ENCODE results near the gene KAT5.
A peak's percentile ranks its signal among the peaks of the same experiment; 100 is the strongest.

The KAT5 gene

GRCh38 chr11:65736810-65737209 lies 24.8 kb downstream of the KAT5 start:
- no peak for DNase-seq (ENCODE audit: low read depth)
- no peak overlapping the region for H3K4me3 ChIP-seq (ENCODE audit: low read length)
- no peak for TF ChIP-seq CTCF (conservative IDR thresholded peaks at IDR 0.05; ENCODE audit: low read depth, low read length)

- no peak for TF ChIP-seq CTCF (conservative IDR thresholded peaks at IDR 0.05; ENCODE audit: low read depth, low read length)
These were observed 27.0 kb downstream of the KAT5 start for GRCh38 chr11:65739022-65739421.

GRCh38 chr11:65741185-65741584 lies 29.1 kb downstream of the KAT5 start:
- no peak for DNase-seq (ENCODE audit: low read depth)
- TF ChIP-seq CTCF (conservative IDR thresholded peaks at IDR 0.05; ENCODE audit: low read depth, low read length) = no peak
- H3K4me3 ChIP-seq (ENCODE audit: low read length) = no peak overlapping the region

More at GRCh38 chr11:65739022-65739421, 27.0 kb downstream of the KAT5 start:
- no peak for DNase-seq (ENCODE audit: low read depth)
- H3K4me3 ChIP-seq (ENCODE audit: low read length) = no peak overlapping the region

GRCh38 chr11:65742353-65742752 lies 30.3 kb downstream of the KAT5 start:
- no peak overlapping the region for H3K4me3 ChIP-seq (ENCODE audit: low read length)
- no peak for DNase-seq (ENCODE audit: low read depth)
- no peak for TF ChIP-seq CTCF (conservative IDR thresholded peaks at IDR 0.05; ENCODE audit: low read depth, low read length)

- no peak for DNase-seq (ENCODE audit: low read depth)
- TF ChIP-seq CTCF (conservative IDR thresholded peaks at IDR 0.05; ENCODE audit: low read depth, low read length) = no peak
- H3K4me3 ChIP-seq (ENCODE audit: low read length) = no peak overlapping the region
These were observed 31.6 kb downstream of the KAT5 start for GRCh38 chr11:65743681-65744025.

- H3K4me3 ChIP-seq (ENCODE audit: low read length) = no peak overlapping the region
- no peak for DNase-seq (ENCODE audit: low read depth)
- TF ChIP-seq CTCF (conservative IDR thresholded peaks at IDR 0.05; ENCODE audit: low read depth, low read length) = peak; percentile 28
These were observed 32.1 kb downstream of the KAT5 start for GRCh38 chr11:65744026-65744698.

- no peak for TF ChIP-seq CTCF (conservative IDR thresholded peaks at IDR 0.05; ENCODE audit: low read depth, low read length)
- no peak for DNase-seq (ENCODE audit: low read depth)
- H3K4me3 ChIP-seq (ENCODE audit: low read length) = no peak overlapping the region
These were observed 32.6 kb downstream of the KAT5 start for GRCh38 chr11:65744699-65745042.
